HEK293 (cell line): ENCODE measurements around the gene ARHGAP15.

Experiments used
- CTCF ChIA-PET: fragments of 350-600 bp; formaldehyde crosslinking; extraction: SDS; loops from one replicate; lab custom pipeline; 2021; ENCODE audit warnings: antibody characterized with exemption; lab: Yijun Ruan, JAX
- POLR2A ChIA-PET: fragments of 300-600 bp; formaldehyde crosslinking; extraction: SDS; loops from one replicate; lab custom pipeline; 2020; ENCODE audit warnings: antibody characterized with exemption, inconsistent platforms; lab: Yijun Ruan, JAX
- H3K27ac ChIP-seq: fragments of 200-500 bp; sonication (Bioruptor generic); 2 replicates; pipeline ENCODE4 v1.5.1; 2014; ENCODE audit warnings: low read depth, low read length, control low read depth, inconsistent platforms; ENCODE audit errors: extremely low read depth
- H3K36me3 ChIP-seq, 2 experiments: fragments of 200-500 bp in 1 of 2; sonication (Bioruptor generic) in 1 of 2; 1 replicate in 1 of 2; 2 replicates in 1 of 2; pipeline ENCODE4 v1.5.1; 2014 to 2017; ENCODE audit warnings: inconsistent platforms in 2 of 2, low read length in 2 of 2; ENCODE audit not compliant: control insufficient read depth in 2 of 2, insufficient read depth in 1 of 2
- H3K4me1 ChIP-seq: fragments of 200-500 bp; sonication (Bioruptor generic); 2 replicates; pipeline ENCODE4 v1.5.1; 2014; ENCODE audit warnings: mild to moderate bottlenecking, low read length, inconsistent platforms; ENCODE audit not compliant: control insufficient read depth, insufficient read depth
- H3K4me3 ChIP-seq: 2 replicates; pipeline ENCODE4 v1.5.1; 2011; ENCODE audit warnings: low read depth, mild to moderate bottlenecking, control low read depth, low read length, moderate library complexity
- H3K9me3 ChIP-seq: fragments of 200-500 bp; sonication (Bioruptor generic); 2 replicates; pipeline ENCODE4 v1.5.1; 2014; ENCODE audit warnings: low read depth, low read length, inconsistent platforms; ENCODE audit not compliant: control insufficient read depth, insufficient read depth
- FEZF1 ChIP-seq: fragments of 450-650 bp; formaldehyde crosslinking; IDR thresholded peaks from 2 replicates; pipeline ENCODE4 v1.5.1; 2016; ENCODE audit warnings: missing biosample characterization, missing genetic modification characterization
- HOXA7 ChIP-seq: sonication (generic); formaldehyde crosslinking; IDR thresholded peaks from 2 replicates; pipeline ENCODE4 v1.8.1; 2022; ENCODE audit warnings: missing genetic modification reagents, borderline replicate concordance
- MZF1 ChIP-seq: fragments of 450-650 bp; formaldehyde crosslinking; IDR thresholded peaks from 2 replicates; pipeline ENCODE4 v1.5.1; 2017; ENCODE audit warnings: missing biosample characterization, missing genetic modification characterization, borderline replicate concordance
- OSR2 ChIP-seq: fragments of 450-650 bp; formaldehyde crosslinking; IDR thresholded peaks from 2 replicates; pipeline ENCODE4 v1.5.1; 2016; ENCODE audit warnings: missing biosample characterization, missing genetic modification characterization
- PRDM2 ChIP-seq: fragments of 450-650 bp; formaldehyde crosslinking; IDR thresholded peaks from 2 replicates; pipeline ENCODE4 v1.5.1; 2016; ENCODE audit warnings: missing biosample characterization, missing genetic modification characterization, borderline replicate concordance
- SP2 ChIP-seq: fragments of 450-650 bp; formaldehyde crosslinking; IDR thresholded peaks from 2 replicates; pipeline ENCODE4 v1.5.1; 2016; ENCODE audit warnings: missing biosample characterization, missing genetic modification characterization
- WT1 ChIP-seq: fragments of 450-650 bp; formaldehyde crosslinking; IDR thresholded peaks from 2 replicates; pipeline ENCODE4 v1.5.1; 2016; ENCODE audit warnings: missing biosample characterization, missing genetic modification characterization
- ZBTB1 ChIP-seq: fragments of 450-650 bp; formaldehyde crosslinking; IDR thresholded peaks from 2 replicates; pipeline ENCODE4 v1.5.1; 2016; ENCODE audit warnings: missing biosample characterization, missing genetic modification characterization
- ZFHX2 ChIP-seq: fragments of 450-650 bp; formaldehyde crosslinking; conservative IDR thresholded peaks from 2 replicates; pipeline ENCODE4 v1.5.1; 2016; ENCODE audit warnings: missing biosample characterization, missing genetic modification characterization
- ZNF10 ChIP-seq: fragments of 450-650 bp; formaldehyde crosslinking; IDR thresholded peaks from 2 replicates; pipeline ENCODE4 v1.5.1; 2017; ENCODE audit warnings: missing biosample characterization, missing genetic modification characterization
- ZNF169 ChIP-seq: fragments of 450-650 bp; formaldehyde crosslinking; IDR thresholded peaks from 2 replicates; pipeline ENCODE4 v1.5.1; 2016; ENCODE audit warnings: missing biosample characterization, missing genetic modification characterization
- ZNF184 ChIP-seq: fragments of 450-650 bp; IDR thresholded peaks from 2 replicates; pipeline ENCODE4 v1.5.1; 2018; ENCODE audit warnings: missing biosample characterization, mild to moderate bottlenecking, missing genetic modification characterization
- ZNF2 ChIP-seq: fragments of 450-650 bp; formaldehyde crosslinking; IDR thresholded peaks from 2 replicates; pipeline ENCODE4 v1.5.1; 2016; ENCODE audit warnings: missing biosample characterization, missing genetic modification characterization
- ZNF23 ChIP-seq: fragments of 450-650 bp; formaldehyde crosslinking; IDR thresholded peaks from 2 replicates; pipeline ENCODE4 v1.5.1; 2016; ENCODE audit warnings: missing biosample characterization, missing genetic modification characterization, borderline replicate concordance
- ZNF248 ChIP-seq: fragments of 450-650 bp; formaldehyde crosslinking; IDR thresholded peaks from 2 replicates; pipeline ENCODE4 v1.5.1; 2017; ENCODE audit warnings: missing biosample characterization, missing genetic modification characterization
- ZNF280C ChIP-seq: fragments of 450-650 bp; formaldehyde crosslinking; IDR thresholded peaks from 2 replicates; pipeline ENCODE4 v1.5.1; 2016; ENCODE audit warnings: missing biosample characterization, missing genetic modification characterization
- ZNF362 ChIP-seq: fragments of 450-650 bp; formaldehyde crosslinking; IDR thresholded peaks from 2 replicates; pipeline ENCODE4 v1.5.1; 2016; ENCODE audit warnings: missing biosample characterization, missing genetic modification characterization
- ZNF37A ChIP-seq: fragments of 450-650 bp; IDR thresholded peaks from 2 replicates; pipeline ENCODE4 v1.5.1; 2018; ENCODE audit warnings: missing biosample characterization, missing genetic modification characterization
- ZNF391 ChIP-seq: fragments of 450-650 bp; formaldehyde crosslinking; IDR thresholded peaks from 2 replicates; pipeline ENCODE4 v1.5.1; 2016; ENCODE audit warnings: low read depth, missing biosample characterization, missing genetic modification characterization, borderline replicate concordance
- ZNF501 ChIP-seq: fragments of 450-650 bp; formaldehyde crosslinking; IDR thresholded peaks from 2 replicates; pipeline ENCODE4 v1.5.1; 2016; ENCODE audit warnings: missing biosample characterization, missing genetic modification characterization
- ZNF548 ChIP-seq: fragments of 450-650 bp; formaldehyde crosslinking; IDR thresholded peaks from 2 replicates; pipeline ENCODE4 v1.5.1; 2016; ENCODE audit warnings: missing biosample characterization, missing genetic modification characterization
- ZNF549 ChIP-seq: fragments of 450-650 bp; IDR thresholded peaks from 2 replicates; pipeline ENCODE4 v1.5.1; 2018; ENCODE audit warnings: missing biosample characterization, missing genetic modification characterization, mild to moderate bottlenecking, inconsistent platforms, moderate library complexity
- ZNF580 ChIP-seq: fragments of 450-650 bp; formaldehyde crosslinking; IDR thresholded peaks from 2 replicates; pipeline ENCODE4 v1.5.1; 2016; ENCODE audit warnings: missing biosample characterization, missing genetic modification characterization
- ZNF701 ChIP-seq: fragments of 450-650 bp; formaldehyde crosslinking; IDR thresholded peaks from 2 replicates; pipeline ENCODE4 v1.5.1; 2016; ENCODE audit warnings: missing biosample characterization, missing genetic modification characterization
- ZNF707 ChIP-seq: fragments of 450-650 bp; formaldehyde crosslinking; IDR thresholded peaks from 2 replicates; pipeline ENCODE4 v1.5.1; 2016; ENCODE audit warnings: missing biosample characterization, missing genetic modification characterization
- ZNF791 ChIP-seq: fragments of 450-650 bp; formaldehyde crosslinking; IDR thresholded peaks from 2 replicates; pipeline ENCODE4 v1.5.1; 2016; ENCODE audit warnings: missing biosample characterization, missing genetic modification characterization
- ZSCAN16 ChIP-seq: fragments of 450-650 bp; formaldehyde crosslinking; IDR thresholded peaks from 2 replicates; pipeline ENCODE4 v1.5.1; 2016; ENCODE audit warnings: missing biosample characterization, missing genetic modification characterization
- ZSCAN23 ChIP-seq: fragments of 450-650 bp; formaldehyde crosslinking; IDR thresholded peaks from 2 replicates; pipeline ENCODE4 v1.5.1; 2016; ENCODE audit warnings: missing biosample characterization, missing genetic modification characterization

The ARHGAP15 gene

DNA sequence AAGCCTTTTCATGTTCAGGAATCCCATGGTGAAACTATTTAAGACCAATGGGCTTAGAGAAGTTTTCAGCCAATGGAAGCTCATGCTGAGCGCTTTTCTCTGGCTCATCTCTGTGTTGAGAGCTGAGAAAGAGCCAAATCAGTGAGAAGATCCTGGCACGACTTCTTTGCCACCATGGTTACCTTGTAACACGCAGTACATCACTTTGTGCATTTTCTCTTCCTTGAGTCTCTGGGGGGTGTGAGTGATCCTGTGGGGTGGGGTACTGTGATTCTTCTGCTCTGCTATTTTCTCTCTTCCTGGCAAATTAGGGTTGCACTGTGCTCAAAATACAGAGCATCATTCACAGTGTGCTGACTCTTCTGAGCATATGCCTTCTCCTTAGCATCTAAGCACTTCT lies 664.2 kb downstream of the ARHGAP15 start (continued):
- no peak for TF ChIP-seq ZNF362
- no peak for TF ChIP-seq ZNF184
- no peak for TF ChIP-seq ZNF2 (tag by site-specific recombination)

- no peak for TF ChIP-seq ZNF23 (tag by site-specific recombination)
- TF ChIP-seq ZNF580 (tag by site-specific recombination): no peak
- no peak for TF ChIP-seq OSR2 (tag by site-specific recombination)
- TF ChIP-seq ZNF391 (tag by site-specific recombination): no peak
- no peak for TF ChIP-seq WT1 (tag by site-specific recombination)
- TF ChIP-seq ZBTB1: no peak
- TF ChIP-seq ZSCAN16 (tag by site-specific recombination): no peak
- TF ChIP-seq PRDM2 (tag by site-specific recombination): no peak
- TF ChIP-seq ZNF37A (tag by site-specific recombination): no peak
- TF ChIP-seq HOXA7 (CRISPR knock-in tag): no peak
- no peak for TF ChIP-seq ZNF549
- CTCF ChIA-PET: no interaction called here
- no peak overlapping the region for H3K27ac ChIP-seq
- H3K36me3 ChIP-seq: no peaks in the 10 kb centered on the region
- H3K4me1 ChIP-seq: no peaks in the 10 kb centered on the region
- POLR2A ChIA-PET: no interaction called here
- no peaks in the 10 kb centered on the region for H3K9me3 ChIP-seq
- H3K4me3 ChIP-seq: no peak overlapping the region
Measured at GRCh38 chr2:143796051-143796450, 666.8 kb downstream of the ARHGAP15 start.

DNA sequence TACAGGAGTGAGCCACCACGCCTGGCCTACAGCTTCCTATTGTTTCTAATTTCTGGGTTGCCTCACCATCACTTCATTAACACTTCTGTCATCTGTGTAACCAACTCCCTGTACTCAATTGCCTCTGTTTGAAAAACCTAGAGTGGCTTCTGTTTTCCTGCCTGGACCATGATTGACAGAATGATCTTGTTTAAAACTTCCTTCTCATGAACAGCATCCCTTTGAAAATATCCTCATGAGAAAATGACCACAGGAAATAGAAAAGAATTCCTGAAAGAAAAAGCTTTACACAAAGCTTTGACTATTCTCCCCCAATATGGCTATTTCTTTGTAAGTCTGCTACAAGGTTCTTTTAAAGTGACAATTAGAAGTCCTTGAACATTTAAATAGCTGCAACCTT lies 672.3 kb downstream of the ARHGAP15 start:
- no peak overlapping the region for H3K4me3 ChIP-seq
- H3K27ac ChIP-seq: no peak overlapping the region
- no peaks in the 10 kb centered on the region for H3K4me1 ChIP-seq
- ChIA-PET POLR2A (no interaction called here), CTCF (no interaction called here)
- H3K9me3 ChIP-seq: no peaks in the 10 kb centered on the region
- H3K36me3 ChIP-seq: no peaks in the 10 kb centered on the region
- no peak for TF ChIP-seq FEZF1 (tag by site-specific recombination)
- no peak for TF ChIP-seq ZNF280C
- no peak for TF ChIP-seq ZNF501
- TF ChIP-seq ZNF10: no peak
- TF ChIP-seq ZNF184: no peak
- TF ChIP-seq ZNF701 (tag by site-specific recombination): no peak
- no peak for TF ChIP-seq ZNF549
- no peak for TF ChIP-seq OSR2 (tag by site-specific recombination)
- no peak for TF ChIP-seq ZNF548 (tag by site-specific recombination)
- TF ChIP-seq ZNF791 (tag by site-specific recombination): no peak
- no peak for TF ChIP-seq ZFHX2 (tag by site-specific recombination)
- TF ChIP-seq SP2 (tag by site-specific recombination): no peak
- TF ChIP-seq ZSCAN23 (tag by site-specific recombination): no peak
- no peak for TF ChIP-seq ZNF169 (tag by site-specific recombination)
- no peak for TF ChIP-seq ZNF248 (tag by site-specific recombination)
- TF ChIP-seq ZNF707: no peak
- no peak for TF ChIP-seq MZF1
